Measurements from ENCODE around the gene LATS2.

LATS2 gene

DNA sequence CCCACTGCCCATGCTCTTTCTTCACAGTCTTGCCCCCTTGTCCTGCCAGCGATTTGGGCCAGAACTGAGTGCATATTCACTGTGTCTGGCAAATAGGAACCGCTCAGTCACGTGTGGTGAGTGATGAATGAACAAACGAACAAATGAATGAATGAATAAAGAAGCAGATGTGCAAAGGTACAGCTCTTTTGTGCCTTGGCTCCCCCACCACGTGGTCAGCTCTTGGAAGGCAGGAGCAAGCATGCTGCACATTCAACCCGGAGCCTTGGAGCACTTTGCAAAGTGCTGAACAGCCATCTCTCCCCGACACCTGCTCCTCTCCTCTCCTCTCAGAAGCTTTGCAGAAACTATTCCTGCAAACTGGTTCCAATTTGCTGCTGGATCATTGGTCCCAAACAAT lies 52.4 kb downstream of the LATS2 start:
- Histone ChIP-seq H3K27ac (replicated peaks; ENCODE audit: low read length) (no peak overlapping the region), H2BK120ac (ENCODE audit: low read depth, low read length) (no peak overlapping the region), H3K27me3 (ENCODE audit: control insufficient read depth in 3 of 3, insufficient read depth in 3 of 3, low read depth in 1 of 3, low read length in 3 of 3) (no peaks in the 10 kb centered on the region), H3K18ac (ENCODE audit: low read length) (no peak overlapping the region), H3K4me2 (ENCODE audit: insufficient read depth, low read length, poor library complexity, severe bottlenecking) (no peak overlapping the region), H2BK5ac (ENCODE audit: low read length) (no peak overlapping the region), H3K14ac (ENCODE audit: low read length) (no peak overlapping the region), H2BK15ac (ENCODE audit: low read length) (no peak overlapping the region), H3K9ac (ENCODE audit: low read depth, low read length, poor library complexity) (no peak overlapping the region), H3K4me3 (ENCODE audit: low read length in 2 of 2) (no peak overlapping the region), H4K8ac (ENCODE audit: low read depth, low read length) (no peak overlapping the region), H2BK12ac (ENCODE audit: low read length) (no peak overlapping the region), H3K9me3 (replicated peaks in 1 of 2; ENCODE audit: control insufficient read depth in 2 of 2, insufficient read depth in 1 of 2, low read depth in 1 of 2, low read length in 2 of 2) (no peaks in the 10 kb centered on the region), H3K4me1 (ENCODE audit: control insufficient read depth in 2 of 2, insufficient read depth in 1 of 2, low read depth in 1 of 2, low read length in 2 of 2) (no peaks in the 10 kb centered on the region), H2AK5ac (ENCODE audit: low read depth, low read length) (no peak overlapping the region), H4K91ac (ENCODE audit: low read depth, low read length, poor library complexity) (no peak overlapping the region), H3K4ac (ENCODE audit: low read length) (no peak overlapping the region), H3K23ac (ENCODE audit: low read depth, low read length, poor library complexity) (no peak overlapping the region), H3K79me1 (ENCODE audit: low read depth, low read length) (peaks cover 6% of the 10 kb centered on the region), H2AFZ (ENCODE audit: low read length) (no peak overlapping the region), H3K36me3 (replicated peaks in 1 of 2; ENCODE audit: control insufficient read depth in 2 of 2, insufficient read depth in 2 of 2, low read length in 2 of 2) (peaks cover 1 to 8% of the 10 kb centered on the region in 2 donors)
- no peak for DNase-seq (ENCODE audit: low spot score)
- WGBS, 2 donors (ENCODE audit: extremely low coverage in 2 of 2, insufficient read length in 2 of 2, insufficient replicate concordance in 1 of 2), result no CpG with 5 or more reads among the region's 7 CpGs

DNA sequence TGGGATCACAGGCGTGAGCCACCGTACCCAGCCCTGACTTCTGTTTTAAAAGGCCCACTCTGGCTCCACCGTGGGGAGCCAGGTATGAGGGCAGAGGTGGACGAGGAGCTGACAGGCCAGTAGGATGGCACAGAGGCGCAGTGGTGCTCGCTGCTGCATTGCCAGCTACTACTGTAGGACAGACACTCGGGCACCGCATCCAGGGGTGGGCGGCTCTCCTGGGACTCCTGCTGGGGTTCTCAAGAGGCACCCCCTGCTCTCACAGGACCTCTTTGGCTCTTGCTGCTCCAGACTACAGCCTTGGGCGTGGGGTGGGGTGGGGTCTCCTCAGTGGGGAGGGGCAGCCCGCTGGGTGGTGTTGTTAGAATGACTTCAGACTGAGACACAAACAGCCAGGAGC lies 53.4 kb downstream of the LATS2 start:
- Histone ChIP-seq H3K4me1 (ENCODE audit: control insufficient read depth in 2 of 2, insufficient read depth in 1 of 2, low read depth in 1 of 2, low read length in 2 of 2) (no peaks in the 10 kb centered on the region), H3K9me3 (replicated peaks in 1 of 2; ENCODE audit: control insufficient read depth in 2 of 2, insufficient read depth in 1 of 2, low read depth in 1 of 2, low read length in 2 of 2) (no peaks in the 10 kb centered on the region), H3K36me3 (replicated peaks in 1 of 2; ENCODE audit: control insufficient read depth in 2 of 2, insufficient read depth in 2 of 2, low read length in 2 of 2) (peaks cover 1 to 3% of the 10 kb centered on the region in 2 donors), H3K14ac (ENCODE audit: low read length) (no peak overlapping the region), H2BK120ac (ENCODE audit: low read depth, low read length) (no peak overlapping the region), H3K23ac (ENCODE audit: low read depth, low read length, poor library complexity) (peak overlapping the region; percentile 44), H2BK12ac (ENCODE audit: low read length) (no peak overlapping the region), H3K18ac (ENCODE audit: low read length) (no peak overlapping the region), H2BK5ac (ENCODE audit: low read length) (no peak overlapping the region), H3K4me2 (ENCODE audit: insufficient read depth, low read length, poor library complexity, severe bottlenecking) (no peak overlapping the region), H2AK5ac (ENCODE audit: low read depth, low read length) (no peak overlapping the region), H4K8ac (ENCODE audit: low read depth, low read length) (no peak overlapping the region), H4K91ac (ENCODE audit: low read depth, low read length, poor library complexity) (no peak overlapping the region), H3K9ac (ENCODE audit: low read depth, low read length, poor library complexity) (peak overlapping the region; percentile 13), H2BK15ac (ENCODE audit: low read length) (no peak overlapping the region), H3K4ac (ENCODE audit: low read length) (no peak overlapping the region), H3K4me3 (ENCODE audit: low read length in 2 of 2) (no peak overlapping the region), H2AFZ (ENCODE audit: low read length) (no peak overlapping the region), H3K27me3 (ENCODE audit: control insufficient read depth in 3 of 3, insufficient read depth in 3 of 3, low read depth in 1 of 3, low read length in 3 of 3) (no peaks in the 10 kb centered on the region), H3K79me1 (ENCODE audit: low read depth, low read length) (peaks cover 6% of the 10 kb centered on the region), H3K27ac (replicated peaks; ENCODE audit: low read length) (no peak overlapping the region)
- no peak for DNase-seq (ENCODE audit: low spot score)
- WGBS, 2 donors (ENCODE audit: extremely low coverage in 2 of 2, insufficient read length in 2 of 2, insufficient replicate concordance in 1 of 2), result no CpG with 5 or more reads among the region's 11 CpGs

DNA sequence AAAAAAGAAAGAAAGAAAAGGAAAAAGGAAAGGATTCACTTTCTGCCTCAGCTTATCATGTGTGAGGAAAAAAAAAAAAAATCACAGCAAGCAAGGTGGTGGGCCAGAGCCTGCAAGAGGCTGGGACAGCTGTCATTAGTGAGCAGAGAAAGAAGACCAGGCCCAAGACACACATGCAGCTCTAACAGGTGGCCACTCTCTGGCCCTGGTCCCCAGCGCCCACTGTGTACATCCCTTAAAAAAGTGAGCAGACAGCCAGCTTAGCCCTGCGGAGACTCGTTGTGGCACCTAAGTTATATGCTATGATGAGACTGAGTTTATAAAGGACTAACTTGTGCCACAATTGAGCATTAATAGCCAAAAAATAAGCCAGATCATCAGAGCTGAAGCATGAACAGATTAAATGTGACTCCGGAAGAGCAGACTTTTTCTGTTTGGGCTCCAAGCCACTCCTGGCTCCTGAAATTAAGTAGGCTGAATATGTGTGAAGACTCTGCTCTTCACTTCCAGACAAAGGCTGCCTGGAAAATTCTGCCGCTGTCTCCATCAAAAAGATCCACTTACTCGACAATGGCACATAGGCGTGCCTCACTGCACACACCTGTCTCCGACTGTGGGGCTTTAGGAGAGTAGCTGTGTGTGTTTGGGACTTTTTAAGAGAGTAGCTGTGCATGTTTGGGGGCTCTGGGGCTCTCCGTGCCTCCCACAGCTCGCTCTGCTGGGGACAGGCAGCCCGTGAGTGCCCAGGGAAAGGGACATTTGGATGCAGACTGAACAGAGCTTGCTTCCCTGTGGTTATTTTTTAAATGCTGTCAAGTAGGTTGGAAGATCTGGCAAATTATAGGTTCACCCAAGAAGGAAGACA lies 55.0 kb downstream of the LATS2 start:
- peak overlapping the region; percentile 5 for H3K18ac ChIP-seq (ENCODE audit: low read length)
- H3K4me3 ChIP-seq (ENCODE audit: low read length in 2 of 2), result no peak overlapping the region
- H2AK5ac ChIP-seq (ENCODE audit: low read depth, low read length), result no peak overlapping the region
- no peak overlapping the region for H2BK120ac ChIP-seq (ENCODE audit: low read depth, low read length)
- H2BK15ac ChIP-seq (ENCODE audit: low read length), result no peak overlapping the region
- H3K23ac ChIP-seq (ENCODE audit: low read depth, low read length, poor library complexity), result no peak overlapping the region
- no peak overlapping the region for H4K8ac ChIP-seq (ENCODE audit: low read depth, low read length)
- DNase-seq (ENCODE audit: low spot score), result no peak
- H2AFZ ChIP-seq (ENCODE audit: low read length), result no peak overlapping the region
- H3K27me3 ChIP-seq (ENCODE audit: control insufficient read depth in 3 of 3, insufficient read depth in 3 of 3, low read depth in 1 of 3, low read length in 3 of 3), result no peaks in the 10 kb centered on the region
- H3K14ac ChIP-seq (ENCODE audit: low read length), result no peak overlapping the region
- H3K4ac ChIP-seq (ENCODE audit: low read length), result no peak overlapping the region
- H3K4me2 ChIP-seq (ENCODE audit: insufficient read depth, low read length, poor library complexity, severe bottlenecking), result no peak overlapping the region
- H3K79me1 ChIP-seq (ENCODE audit: low read depth, low read length), result peaks cover 6% of the 10 kb centered on the region
- H3K9me3 ChIP-seq (replicated peaks in 1 of 2; ENCODE audit: control insufficient read depth in 2 of 2, insufficient read depth in 1 of 2, low read depth in 1 of 2, low read length in 2 of 2), result peaks cover 0 to 2% of the 10 kb centered on the region in 2 donors
- no peak overlapping the region for H2BK12ac ChIP-seq (ENCODE audit: low read length)
- H3K27ac ChIP-seq (replicated peaks; ENCODE audit: low read length), result no peak overlapping the region
- H4K91ac ChIP-seq (ENCODE audit: low read depth, low read length, poor library complexity), result no peak overlapping the region
- H3K36me3 ChIP-seq (replicated peaks in 1 of 2; ENCODE audit: control insufficient read depth in 2 of 2, insufficient read depth in 2 of 2, low read length in 2 of 2), result no peaks in the 10 kb centered on the region
- no peak overlapping the region for H3K9ac ChIP-seq (ENCODE audit: low read depth, low read length, poor library complexity)
- WGBS, 2 donors (ENCODE audit: extremely low coverage in 2 of 2, insufficient read length in 2 of 2, insufficient replicate concordance in 1 of 2), result no CpG with 5 or more reads among the region's 11 CpGs
- no peak overlapping the region for H2BK5ac ChIP-seq (ENCODE audit: low read length)
- no peaks in the 10 kb centered on the region for H3K4me1 ChIP-seq (ENCODE audit: control insufficient read depth in 2 of 2, insufficient read depth in 1 of 2, low read depth in 1 of 2, low read length in 2 of 2)

DNA sequence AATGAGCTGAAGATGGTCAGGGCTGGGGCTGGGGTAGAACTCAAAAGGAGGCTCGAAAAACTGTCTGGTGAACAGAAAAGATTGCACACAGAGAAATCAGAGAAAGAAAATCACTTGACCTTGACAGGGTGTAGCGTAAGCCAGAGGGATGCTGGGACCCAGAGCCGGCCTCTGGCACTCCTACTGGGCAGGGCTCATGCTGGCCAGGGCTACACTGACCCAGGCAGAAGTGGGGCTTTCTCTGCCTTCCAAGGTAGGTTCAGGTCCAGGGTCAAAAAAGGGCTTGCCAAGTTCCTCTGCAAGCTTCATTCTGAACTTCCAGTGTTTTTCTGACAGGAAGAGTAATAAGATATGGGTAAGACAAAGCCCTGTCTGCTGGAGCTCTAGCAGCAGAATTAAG lies 56.2 kb downstream of the LATS2 start:
- Histone ChIP-seq H3K9me3 (replicated peaks in 1 of 2; ENCODE audit: control insufficient read depth in 2 of 2, insufficient read depth in 1 of 2, low read depth in 1 of 2, low read length in 2 of 2) (peaks cover 0 to 2% of the 10 kb centered on the region in 2 donors), H2AFZ (ENCODE audit: low read length) (no peak overlapping the region), H2AK5ac (ENCODE audit: low read depth, low read length) (no peak overlapping the region), H3K9ac (ENCODE audit: low read depth, low read length, poor library complexity) (no peak overlapping the region), H3K79me1 (ENCODE audit: low read depth, low read length) (peaks cover 6% of the 10 kb centered on the region), H3K36me3 (replicated peaks in 1 of 2; ENCODE audit: control insufficient read depth in 2 of 2, insufficient read depth in 2 of 2, low read length in 2 of 2) (no peaks in the 10 kb centered on the region), H2BK120ac (ENCODE audit: low read depth, low read length) (no peak overlapping the region), H2BK12ac (ENCODE audit: low read length) (no peak overlapping the region), H3K18ac (ENCODE audit: low read length) (no peak overlapping the region), H3K4me2 (ENCODE audit: insufficient read depth, low read length, poor library complexity, severe bottlenecking) (no peak overlapping the region), H3K14ac (ENCODE audit: low read length) (no peak overlapping the region), H3K27ac (replicated peaks; ENCODE audit: low read length) (no peak overlapping the region), H3K23ac (ENCODE audit: low read depth, low read length, poor library complexity) (no peak overlapping the region), H2BK15ac (ENCODE audit: low read length) (no peak overlapping the region), H3K4ac (ENCODE audit: low read length) (no peak overlapping the region), H2BK5ac (ENCODE audit: low read length) (no peak overlapping the region), H4K8ac (ENCODE audit: low read depth, low read length) (no peak overlapping the region), H3K4me3 (ENCODE audit: low read length in 2 of 2) (no peak overlapping the region), H4K91ac (ENCODE audit: low read depth, low read length, poor library complexity) (no peak overlapping the region), H3K4me1 (ENCODE audit: control insufficient read depth in 2 of 2, insufficient read depth in 1 of 2, low read depth in 1 of 2, low read length in 2 of 2) (no peaks in the 10 kb centered on the region), H3K27me3 (ENCODE audit: control insufficient read depth in 3 of 3, insufficient read depth in 3 of 3, low read depth in 1 of 3, low read length in 3 of 3) (no peaks in the 10 kb centered on the region)
- WGBS, 2 donors (ENCODE audit: extremely low coverage in 2 of 2, insufficient read length in 2 of 2, insufficient replicate concordance in 1 of 2), result no CpG with 5 or more reads among the region's 3 CpGs
- no peak for DNase-seq (ENCODE audit: low spot score)
